Measurements from ENCODE around the gene EFR3B.

- TF ChIP-seq, protein P1, sequence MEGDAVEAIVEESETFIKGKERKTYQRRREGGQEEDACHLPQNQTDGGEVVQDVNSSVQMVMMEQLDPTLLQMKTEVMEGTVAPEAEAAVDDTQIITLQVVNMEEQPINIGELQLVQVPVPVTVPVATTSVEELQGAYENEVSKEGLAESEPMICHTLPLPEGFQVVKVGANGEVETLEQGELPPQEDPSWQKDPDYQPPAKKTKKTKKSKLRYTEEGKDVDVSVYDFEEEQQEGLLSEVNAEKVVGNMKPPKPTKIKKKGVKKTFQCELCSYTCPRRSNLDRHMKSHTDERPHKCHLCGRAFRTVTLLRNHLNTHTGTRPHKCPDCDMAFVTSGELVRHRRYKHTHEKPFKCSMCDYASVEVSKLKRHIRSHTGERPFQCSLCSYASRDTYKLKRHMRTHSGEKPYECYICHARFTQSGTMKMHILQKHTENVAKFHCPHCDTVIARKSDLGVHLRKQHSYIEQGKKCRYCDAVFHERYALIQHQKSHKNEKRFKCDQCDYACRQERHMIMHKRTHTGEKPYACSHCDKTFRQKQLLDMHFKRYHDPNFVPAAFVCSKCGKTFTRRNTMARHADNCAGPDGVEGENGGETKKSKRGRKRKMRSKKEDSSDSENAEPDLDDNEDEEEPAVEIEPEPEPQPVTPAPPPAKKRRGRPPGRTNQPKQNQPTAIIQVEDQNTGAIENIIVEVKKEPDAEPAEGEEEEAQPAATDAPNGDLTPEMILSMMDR (IDR thresholded peaks at IDR 0.05; ENCODE audit: insufficient read depth, low read length, poor library complexity, severe bottlenecking), result no peak
- no peak for TF ChIP-seq EZH2phosphoT487 (conservative IDR thresholded peaks at IDR 0.05; ENCODE audit: low read length)
These were observed 89.3 kb downstream of the EFR3B start for GRCh38 chr2:25131253-25131566.
